Right lobe of liver (tissue), 4 donors: ENCODE results near the gene ADARB2.

Experiments
- CTCF ChIP-seq, 4 donors: fragments of 200-600 bp in 3 of 4; fragments of 450-650 bp in 1 of 4; IDR thresholded peaks; one replicate each; pipeline versions ENCODE4 v1.5.1 to v1.8.0; 2016 to 2022; ENCODE audit warnings: antibody characterized with exemption in 4 of 4, mild to moderate bottlenecking in 2 of 4
- POLR2A ChIP-seq: fragments of 450-650 bp; IDR thresholded peaks from one replicate; pipeline ENCODE4 v1.6.1; 2017; ENCODE audit warnings: antibody characterized with exemption, mild to moderate bottlenecking
- donor health status: DM: no; HTN: no; CAD: no.
- donor health status: DM: no; HTN: no; CAD: no.
- donor health status: DM: no; HTN: yes; CAD: no.

DNA sequence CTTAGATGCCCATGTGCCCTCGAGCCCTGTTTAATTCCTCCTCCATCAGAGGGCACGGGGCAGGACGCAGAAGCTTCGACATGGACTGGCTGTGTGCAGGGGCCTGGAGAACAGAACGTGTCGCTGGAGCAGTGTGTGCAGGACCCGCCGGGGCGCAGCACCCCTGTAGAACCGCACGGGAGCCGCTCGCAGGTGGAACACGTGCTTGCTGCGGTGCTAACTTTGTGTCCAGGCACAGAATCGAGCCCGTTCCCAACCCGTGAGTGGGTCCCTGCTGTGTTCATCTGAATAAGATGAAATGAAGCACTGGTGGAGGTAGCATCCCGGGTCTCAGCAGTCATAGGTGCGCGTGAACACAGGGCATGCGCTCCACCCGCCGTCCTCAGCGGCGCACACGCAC lies 564.2 kb downstream of the ADARB2 start:
- TF ChIP-seq CTCF (IDR thresholded peaks at IDR 0.05) (no peak), POLR2A (no peak)
